AG09309 (cell line): ENCODE results near the gene PTBP1.

Source experiments
- DNase-seq: peaks from one replicate; pipeline ENCODE4 v3.0.0-alpha.2; 2010; ENCODE audit warnings: low read depth
- H3K4me3 ChIP-seq: 2 replicates; pipeline ENCODE4 v1.5.1; 2011; ENCODE audit warnings: mild to moderate bottlenecking, low read depth, low read length, moderate library complexity; ENCODE audit not compliant: control insufficient read depth
- CTCF ChIP-seq: IDR thresholded peaks from 2 replicates; pipeline ENCODE4 v1.5.1; 2011; ENCODE audit warnings: mild to moderate bottlenecking, low read depth, low read length, inconsistent platforms; ENCODE audit not compliant: insufficient read depth, control insufficient read depth; ENCODE audit errors: missing control alignments

The PTBP1 gene

DNA sequence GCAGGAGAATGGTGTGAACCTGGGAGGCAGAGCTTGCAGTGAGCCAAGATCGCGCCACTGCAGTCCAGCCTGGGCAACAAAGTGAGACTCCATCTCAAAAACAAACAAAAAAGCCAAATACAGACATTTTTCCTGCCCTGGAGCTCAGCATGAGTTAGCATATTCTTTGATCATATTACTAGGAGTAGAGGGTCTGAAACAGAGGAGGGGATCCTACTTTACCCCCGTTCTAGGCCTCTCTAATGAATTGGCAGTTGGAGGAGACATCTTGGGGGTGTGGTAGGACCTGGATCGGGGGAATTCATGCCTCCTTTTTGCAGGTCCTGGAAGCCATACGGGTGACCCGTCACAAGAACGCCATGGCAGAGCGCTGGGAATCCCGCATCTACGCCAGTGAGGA lies 34.1 kb upstream of the PTBP1 start:
- no peak for DNase-seq
- TF ChIP-seq CTCF, result no peak
- no peak overlapping the region for H3K4me3 ChIP-seq

GRCh38 chr19:763869-764268 lies 33.4 kb upstream of the PTBP1 start:
- TF ChIP-seq CTCF, result no peak
- no peak overlapping the region for H3K4me3 ChIP-seq

DNA sequence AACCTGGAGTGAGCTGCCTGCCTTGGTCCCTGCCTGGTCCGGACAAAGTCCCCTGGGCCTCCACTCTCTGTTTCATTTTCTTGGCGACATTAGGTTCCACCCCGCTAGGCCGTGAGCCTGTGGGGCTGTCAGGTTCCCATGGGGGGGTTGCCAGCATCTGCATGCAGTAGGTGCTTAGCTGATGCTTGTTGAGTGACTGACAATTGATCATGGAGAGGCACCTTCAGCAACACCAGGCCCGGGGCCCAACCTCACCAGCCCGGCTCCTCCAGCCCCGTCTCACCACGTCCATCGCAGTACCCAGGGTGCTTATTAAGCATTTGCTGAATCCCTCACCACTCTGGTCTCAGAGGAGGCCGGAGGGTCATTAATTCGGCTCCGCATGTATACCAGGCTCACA lies 33.0 kb upstream of the PTBP1 start:
- TF ChIP-seq CTCF, result no peak
- no peak overlapping the region for H3K4me3 ChIP-seq
- no peak for DNase-seq

More at GRCh38 chr19:763869-764268, 33.4 kb upstream of the PTBP1 start:
- DNase-seq, result no peak

DNA sequence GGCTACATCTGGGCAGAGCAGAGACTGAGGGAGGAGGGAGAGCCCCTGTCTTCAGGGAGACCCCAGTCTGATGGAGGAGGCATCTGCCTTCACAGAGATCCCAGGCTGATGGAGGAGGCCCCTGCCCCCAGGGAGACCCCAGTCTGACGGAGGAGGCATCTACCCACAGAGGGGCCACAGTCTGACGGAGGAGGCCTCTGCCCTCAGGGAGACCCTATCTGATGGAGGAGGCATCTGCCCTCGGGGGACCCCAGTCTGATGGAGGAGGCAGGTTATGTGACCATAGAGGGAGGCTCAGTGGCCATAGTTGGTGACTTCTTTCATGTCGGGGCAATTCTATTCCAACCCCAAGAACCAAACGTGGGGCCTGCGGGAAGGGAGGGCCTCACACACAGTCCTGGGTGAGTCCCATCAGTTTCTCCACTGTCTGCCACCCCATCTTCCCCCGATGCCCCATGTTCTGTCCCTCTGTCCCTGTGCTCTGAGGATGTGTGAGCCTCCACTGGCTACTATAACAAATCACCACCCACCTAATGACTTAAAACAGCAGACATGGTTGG lies 32.0 kb upstream of the PTBP1 start:
- no peak for DNase-seq
- H3K4me3 ChIP-seq, result no peak overlapping the region
- no peak for TF ChIP-seq CTCF

DNA sequence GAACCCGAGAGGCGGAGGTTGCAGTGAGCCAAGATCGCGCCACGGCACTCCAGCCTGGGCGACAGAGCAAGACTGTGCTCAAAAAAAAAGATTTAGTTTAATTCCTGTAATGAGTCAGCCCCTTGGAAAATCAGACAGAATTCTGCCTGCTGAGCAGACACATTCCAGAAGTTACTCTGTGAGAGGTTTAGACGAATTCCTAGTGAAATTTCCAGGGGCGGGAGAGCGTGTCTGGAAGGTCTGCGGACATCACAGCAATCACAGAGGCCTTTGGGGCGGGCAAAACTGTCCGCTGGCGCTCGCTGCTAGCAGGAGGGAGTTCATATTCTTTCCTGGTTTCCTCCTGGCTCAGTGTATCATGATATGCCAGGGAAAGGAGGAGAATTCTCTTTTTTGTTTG lies 28.8 kb upstream of the PTBP1 start:
- no peak overlapping the region for H3K4me3 ChIP-seq
- DNase-seq, result peak; percentile 70

GRCh38 chr19:769616-770015 lies 27.6 kb upstream of the PTBP1 start:
- no peak overlapping the region for H3K4me3 ChIP-seq
- no peak for DNase-seq
- TF ChIP-seq CTCF, result no peak

More for the DNA sequence above, 28.8 kb upstream of the PTBP1 start:
- no peak for TF ChIP-seq CTCF

DNA sequence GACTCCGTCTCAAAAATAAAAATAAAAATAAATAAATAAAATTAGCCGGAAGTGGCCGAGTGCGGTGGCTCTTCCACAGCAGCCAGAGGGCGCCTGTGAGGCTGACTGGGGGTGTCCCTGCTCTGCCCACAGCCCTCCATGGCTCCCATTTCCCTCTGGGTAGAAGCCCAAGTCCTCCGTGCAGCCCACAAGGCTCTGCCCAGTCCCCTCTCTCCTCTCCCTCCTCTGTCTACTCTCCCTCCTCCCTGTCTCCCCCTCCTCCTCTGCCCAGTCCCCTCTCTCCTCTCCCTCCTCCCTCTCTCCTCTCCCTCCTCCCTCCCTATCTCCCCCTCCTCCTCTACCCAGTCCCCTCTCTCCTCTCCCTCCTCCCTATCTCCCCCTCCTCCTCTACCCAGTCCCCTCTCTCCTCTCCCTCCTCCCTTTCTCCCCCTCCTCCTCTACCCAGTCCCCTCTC lies 25.9 kb upstream of the PTBP1 start:
- peak; percentile 68 for TF ChIP-seq CTCF
- DNase-seq, result no peak
- no peak overlapping the region for H3K4me3 ChIP-seq
